CD4-positive, alpha-beta T cell treated with Interleukin-17A for 1 hour (primary cell): ENCODE measurements around the gene RASSF7.
"Not testable (repeated sequence)": the region's sequence is repeated elsewhere in the genome, so short reads cannot be mapped to it uniquely, and the experiment has no call there.

Source experiments
- DNase-seq: peaks from one replicate; pipeline ENCODE4 v3.0.0-alpha.2; 2020

RASSF7 gene, protein sequence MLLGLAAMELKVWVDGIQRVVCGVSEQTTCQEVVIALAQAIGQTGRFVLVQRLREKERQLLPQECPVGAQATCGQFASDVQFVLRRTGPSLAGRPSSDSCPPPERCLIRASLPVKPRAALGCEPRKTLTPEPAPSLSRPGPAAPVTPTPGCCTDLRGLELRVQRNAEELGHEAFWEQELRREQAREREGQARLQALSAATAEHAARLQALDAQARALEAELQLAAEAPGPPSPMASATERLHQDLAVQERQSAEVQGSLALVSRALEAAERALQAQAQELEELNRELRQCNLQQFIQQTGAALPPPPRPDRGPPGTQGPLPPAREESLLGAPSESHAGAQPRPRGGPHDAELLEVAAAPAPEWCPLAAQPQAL

DNA sequence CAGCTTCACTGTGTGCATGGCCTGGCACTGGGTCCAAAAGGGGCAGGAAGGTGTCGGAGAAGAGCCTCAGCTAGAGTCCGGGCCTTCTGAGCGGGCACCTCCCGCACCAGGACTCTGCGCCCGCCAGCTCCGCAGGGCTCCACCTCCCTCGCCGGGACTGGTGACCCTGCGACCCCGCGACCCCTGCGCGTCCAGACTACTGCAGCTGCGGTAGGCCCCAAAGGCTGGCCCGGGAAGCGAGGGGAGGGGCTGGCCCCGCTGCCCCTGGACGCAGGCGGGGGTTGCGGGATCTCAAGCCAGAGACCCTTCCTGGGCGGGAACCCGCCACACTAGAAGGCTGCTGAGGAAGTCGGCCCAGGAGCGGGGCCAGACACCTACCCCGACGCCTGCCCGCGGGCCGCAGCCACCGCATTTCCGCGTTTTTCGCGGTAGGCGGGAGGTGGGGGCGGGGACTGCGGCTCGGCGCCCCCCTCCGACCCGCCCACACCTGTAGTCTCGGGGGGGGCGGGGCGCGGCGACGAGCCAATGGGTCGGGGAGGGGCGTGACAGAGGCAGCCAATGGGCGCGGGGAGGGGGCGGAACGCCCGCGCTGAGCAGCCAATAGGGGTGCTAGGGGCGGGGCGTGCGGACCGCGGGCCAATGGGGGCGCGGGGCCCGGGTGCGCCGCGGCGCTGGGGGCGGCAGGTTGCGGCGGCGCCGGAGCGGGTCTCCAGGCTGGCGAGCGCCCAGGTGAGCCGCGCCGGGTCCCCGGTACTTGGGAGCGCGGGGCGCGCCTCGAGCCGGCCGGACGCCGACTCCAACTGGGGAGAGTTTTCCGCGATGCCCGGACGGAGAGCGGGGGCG is at the start of gene RASSF7, which contains the start of gene LMNTD2:
RASSF7 (plus strand) TSS at position 666 of the 843 bp plus-strand sequence. CDS start 799 bp downstream, outside the sequence.
LMNTD2 (minus strand) TSS at position 434 of the 843 bp plus-strand sequence; CDS start at position 412, 22 bp downstream.
- DNase-seq = peak; percentile 95

DNA sequence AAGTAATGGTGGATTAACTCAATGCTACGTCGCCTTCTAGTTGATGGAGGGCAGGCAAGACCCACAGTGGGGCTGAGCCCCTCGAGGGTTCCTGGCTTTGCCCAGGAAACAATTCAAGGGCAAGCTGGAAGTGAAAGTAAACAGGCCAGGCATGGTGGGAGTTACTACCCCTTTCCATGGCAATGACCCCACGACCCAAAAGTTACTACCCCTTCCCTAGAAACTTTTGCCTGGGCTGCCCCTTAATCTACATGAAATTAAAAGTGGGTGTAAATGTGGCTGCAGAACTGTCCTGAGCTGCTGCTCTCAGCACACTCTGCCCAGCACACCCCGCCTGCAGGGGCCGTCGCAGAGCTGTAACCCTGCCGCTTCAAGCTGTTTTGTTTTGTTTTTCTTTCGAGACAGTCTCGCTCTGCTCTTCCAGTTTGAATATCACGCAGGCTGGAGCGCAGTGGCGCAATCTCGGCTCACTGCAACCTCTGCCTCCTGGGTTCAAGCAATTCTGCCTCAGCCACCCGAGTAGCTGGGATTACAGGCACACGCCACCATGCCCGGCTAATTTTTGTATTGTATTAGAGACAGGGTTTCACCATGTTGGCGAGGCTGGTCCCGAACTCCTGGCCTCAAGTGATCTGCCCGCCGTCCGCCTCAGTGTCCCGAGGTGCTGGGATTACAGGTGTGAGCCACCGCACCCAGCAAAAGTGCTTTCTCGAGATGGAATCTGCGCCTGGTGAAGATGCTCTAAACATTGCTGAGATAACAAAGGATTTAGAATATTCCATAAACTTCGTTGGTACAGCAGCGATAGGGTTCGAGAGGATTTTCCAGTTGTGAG is 47.8 kb upstream of the RASSF7 start:
- no peak for DNase-seq

- DNase-seq = no peak
These were observed 46.2 kb upstream of the RASSF7 start for GRCh38 chr11:514606-515005.

- no peak for DNase-seq
These were observed 45.6 kb upstream of the RASSF7 start for GRCh38 chr11:515131-515530.

GRCh38 chr11:516400-516799 is 44.4 kb upstream of the RASSF7 start:
- no peak for DNase-seq

DNA sequence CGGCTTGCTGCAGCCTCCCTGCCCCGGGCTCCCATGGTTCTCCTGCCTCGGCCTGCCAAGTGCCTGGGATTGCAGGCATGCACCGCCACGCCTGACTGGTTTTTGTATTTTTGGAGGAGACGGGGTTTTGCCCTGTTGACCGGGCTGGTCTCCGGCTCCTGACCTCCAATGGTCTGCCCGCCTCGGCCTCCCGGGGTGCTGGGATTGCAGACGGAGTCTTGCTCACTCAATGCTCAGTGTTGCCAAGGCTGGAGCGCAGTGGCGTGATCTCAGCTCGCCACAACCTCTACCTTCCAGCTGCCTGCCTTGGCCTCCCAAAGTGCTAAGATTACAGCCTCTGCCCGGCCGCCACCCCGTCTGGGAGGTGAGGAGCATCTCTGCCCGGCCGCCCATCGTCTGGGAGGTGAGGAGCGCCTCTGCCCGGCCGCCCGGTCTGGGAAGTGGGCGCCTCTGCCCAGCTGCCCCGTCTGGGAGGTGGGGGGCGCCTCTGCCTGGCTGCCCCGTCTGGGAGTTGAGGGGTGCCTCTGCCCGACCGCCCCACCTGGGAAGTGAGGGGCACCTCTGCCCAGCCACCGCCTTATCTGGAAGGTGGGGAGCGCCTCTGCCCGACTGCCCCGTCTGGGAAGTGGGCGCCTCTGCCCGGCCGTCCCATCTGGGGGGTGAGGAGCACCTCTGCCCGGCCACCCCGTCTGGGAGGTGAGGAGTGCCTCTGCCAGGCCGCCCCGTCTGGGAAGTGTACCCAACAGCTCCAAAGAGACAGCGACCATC is 43.7 kb upstream of the RASSF7 start:
- DNase-seq = not testable (repeated sequence)

GRCh38 chr11:518463-519202 is 42.1 kb upstream of the RASSF7 start:
- DNase-seq = peak; percentile 91

DNA sequence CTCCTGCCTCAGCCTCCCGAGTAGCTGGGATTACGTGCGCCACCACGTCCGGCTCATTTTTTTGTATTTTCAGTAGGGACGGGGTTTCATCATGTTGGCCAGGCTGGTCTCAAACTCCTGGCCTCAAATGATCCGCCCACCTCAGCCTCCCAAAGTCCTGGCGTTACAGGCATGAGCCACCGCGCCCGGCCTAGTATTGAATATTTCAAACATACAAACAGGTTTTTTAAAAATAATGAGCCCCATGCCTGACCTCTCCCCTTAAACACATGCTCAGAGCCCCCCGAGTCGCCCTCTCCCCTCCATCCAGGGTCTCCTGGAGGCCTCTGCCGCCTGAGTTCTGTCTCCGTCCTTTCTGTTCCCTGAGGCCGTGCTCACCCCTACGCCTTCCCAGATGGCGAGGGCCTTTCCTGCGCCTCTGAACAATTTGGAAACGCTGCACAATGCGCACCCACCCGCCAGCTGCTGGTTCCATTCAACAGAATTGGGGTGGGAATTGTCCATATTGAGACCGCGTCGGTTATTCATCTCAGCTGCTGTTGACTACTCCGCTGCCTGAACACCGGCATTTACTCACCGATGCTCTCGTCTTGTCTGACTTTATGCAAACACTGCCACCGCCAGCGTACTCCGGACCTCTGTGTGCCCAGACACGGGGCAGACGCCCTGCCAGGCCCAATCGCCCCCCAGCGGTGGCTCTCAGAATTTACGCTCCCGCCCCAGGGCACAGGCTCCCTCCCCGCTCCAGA is 40.2 kb upstream of the RASSF7 start:
- no peak for DNase-seq

- no peak for DNase-seq
These were observed 39.5 kb upstream of the RASSF7 start for GRCh38 chr11:521177-521688.

DNA sequence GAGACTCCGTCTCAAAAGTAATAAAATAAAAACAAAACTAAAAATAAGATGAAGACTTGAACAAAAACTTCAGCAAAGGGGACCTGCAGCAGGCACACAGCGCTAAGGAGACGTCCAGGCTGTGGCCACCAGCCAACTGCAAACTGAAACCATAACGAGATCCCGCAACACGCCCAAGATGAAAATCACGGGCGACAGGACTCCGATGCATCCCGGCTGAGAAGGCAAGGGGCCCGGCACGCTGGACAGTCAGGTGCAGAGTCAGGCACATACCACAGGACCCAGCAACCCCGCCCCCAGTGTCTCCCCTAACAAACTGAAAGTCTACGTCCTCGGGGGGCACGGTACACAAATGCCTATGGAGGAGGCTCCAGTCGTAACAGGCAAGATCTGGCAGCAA is 34.6 kb upstream of the RASSF7 start:
- no peak for DNase-seq

DNA sequence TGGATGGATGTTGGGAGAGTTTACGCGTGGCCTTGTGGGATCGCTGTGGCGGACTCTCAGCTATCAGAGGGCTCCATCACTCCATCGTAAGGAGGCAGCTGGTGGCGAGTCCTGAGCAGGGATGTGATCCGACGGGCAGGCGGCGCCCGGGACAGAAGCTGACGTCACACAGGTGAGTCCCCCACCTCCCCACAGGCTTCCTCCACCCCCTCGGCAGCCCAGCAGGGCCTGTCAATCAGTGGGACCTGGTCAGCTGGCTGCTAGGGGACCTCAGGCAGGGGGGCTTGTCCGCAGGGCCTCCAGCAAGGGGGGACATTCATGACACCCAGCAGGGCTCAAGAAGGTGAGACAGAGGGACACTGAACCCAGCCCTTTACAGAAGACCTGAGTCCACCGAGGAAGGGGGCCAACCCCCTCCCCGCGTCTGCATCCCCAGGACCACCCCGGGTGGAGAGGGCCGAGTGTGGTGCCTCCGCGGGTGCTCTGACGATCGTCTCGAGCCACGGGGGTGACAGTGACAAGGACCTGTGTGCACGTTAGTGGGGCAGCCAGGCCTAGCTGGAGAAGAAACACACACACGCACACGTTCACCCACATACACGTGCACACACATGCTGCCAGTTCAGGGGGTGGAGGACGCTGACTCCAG is 32.5 kb upstream of the RASSF7 start:
- DNase-seq = no peak

DNA sequence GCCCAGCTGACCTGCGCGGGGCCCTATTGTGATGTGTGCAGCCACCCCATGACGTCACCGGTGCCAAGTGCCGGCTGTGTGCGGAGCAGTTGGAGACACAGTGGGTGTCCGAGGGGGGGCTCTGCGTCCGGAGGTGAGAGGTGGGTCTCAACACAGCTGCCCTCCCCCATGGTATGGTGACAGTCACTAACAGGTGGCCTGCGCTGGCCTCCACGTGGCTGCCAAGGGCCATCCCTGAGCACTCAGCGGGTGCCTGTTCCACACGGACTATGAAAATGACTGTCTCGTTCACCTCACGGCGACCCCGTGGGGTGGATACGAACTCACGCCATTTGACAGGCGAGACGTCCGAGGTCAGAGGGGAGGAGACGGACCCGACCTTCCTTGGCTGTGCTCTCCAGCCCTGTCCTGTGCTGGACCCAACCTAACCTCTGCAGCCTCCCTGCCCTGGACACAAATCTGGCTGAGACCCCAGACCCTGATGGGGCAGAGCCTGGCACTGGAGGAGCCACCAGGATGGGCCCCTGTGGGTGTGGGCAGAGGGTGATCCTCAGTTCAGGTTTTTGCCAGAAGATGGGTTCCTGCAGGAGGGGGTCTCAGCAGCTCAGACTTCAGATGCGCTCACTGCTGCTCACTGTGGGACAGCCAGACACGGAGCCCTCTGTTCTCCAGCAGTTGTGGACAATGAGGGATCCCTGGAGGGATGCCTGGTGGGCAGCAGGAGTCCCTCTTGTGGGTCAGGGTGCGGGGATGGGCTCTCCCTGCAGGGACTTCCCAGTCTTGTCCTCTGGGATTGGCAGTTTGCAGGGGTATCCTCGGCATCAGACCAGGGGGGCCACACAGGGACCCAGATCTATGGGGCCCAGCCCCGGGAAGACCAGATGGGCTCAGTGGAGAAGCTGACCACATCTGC is 31.7 kb upstream of the RASSF7 start:
- no peak for DNase-seq

DNA sequence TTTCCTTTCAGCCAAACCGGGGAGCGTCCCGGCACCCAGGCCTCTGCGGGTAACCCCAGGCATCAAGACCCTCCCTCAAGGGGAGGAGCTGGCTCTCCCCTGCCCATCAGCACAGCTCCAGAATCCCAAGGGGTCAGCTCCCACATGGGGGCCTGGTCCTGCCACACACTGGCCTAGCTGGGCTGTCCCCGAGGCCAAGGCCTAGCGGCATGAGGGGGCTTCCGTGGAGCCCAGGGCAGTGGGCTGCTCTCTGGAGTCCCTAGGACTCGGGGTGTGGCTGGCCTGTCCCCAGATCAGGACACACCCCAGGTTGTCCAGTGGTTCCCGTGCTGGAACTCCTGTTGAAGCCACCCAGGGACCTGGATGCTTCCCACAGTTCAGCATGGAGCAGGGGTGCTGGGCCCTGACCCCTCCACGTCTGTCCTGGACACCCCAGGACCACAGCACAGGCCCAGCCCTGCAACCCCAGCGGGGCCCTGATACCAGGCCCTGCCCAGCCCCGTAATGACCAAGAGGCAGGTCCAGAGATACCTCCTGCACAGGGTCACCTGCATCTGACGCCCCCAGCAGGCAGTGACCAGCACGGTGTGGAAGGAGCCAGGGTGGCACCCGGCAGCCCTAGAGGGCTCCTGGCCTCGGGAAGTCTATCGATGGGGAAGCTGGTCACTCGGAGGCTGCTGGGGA is 30.9 kb upstream of the RASSF7 start:
- no peak for DNase-seq

DNA sequence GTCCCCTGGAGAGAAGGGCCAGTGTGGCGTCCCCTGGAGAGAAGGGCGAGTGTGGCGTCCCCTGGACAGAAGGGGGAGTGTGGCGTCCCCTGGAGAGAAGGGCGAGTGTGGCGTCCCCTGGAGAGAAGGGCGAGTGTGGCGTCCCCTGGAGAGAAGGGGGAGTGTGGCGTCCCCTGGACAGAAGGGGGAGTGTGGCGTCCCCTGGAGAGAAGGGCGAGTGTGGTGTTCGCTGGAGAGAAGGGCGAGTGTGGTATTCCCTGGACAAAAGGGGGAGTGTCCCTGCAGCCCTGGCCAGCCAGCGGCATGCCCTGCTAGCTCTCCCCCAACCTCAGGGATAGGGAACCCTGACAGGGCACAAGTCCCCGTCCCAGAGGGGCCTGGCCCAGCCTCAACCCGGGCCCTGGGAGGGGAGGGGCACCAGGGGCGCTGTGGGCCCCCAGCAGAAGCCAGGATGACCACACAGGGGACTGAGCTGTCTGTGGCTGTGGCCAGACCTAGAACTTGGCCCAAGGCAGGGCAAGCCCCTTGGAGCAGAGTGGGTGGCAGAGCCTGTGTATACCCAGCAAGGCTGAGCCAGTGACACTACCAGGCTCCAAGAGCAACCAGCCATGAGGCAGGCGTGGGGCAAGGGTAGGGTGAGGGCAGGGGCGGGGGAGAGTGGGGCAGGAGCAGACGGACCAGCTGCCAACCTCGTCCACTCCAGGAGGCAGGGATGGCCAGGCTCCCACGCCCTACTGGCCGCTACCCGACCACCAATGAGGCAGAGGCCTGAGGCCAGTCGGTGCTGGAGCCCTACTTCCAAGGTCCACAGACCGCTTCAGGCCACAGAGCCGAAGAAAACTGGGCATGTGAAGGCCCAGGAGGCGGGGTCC is 29.6 kb upstream of the RASSF7 start:
- DNase-seq = no peak

- no peak for DNase-seq
These were observed 28.7 kb upstream of the RASSF7 start for GRCh38 chr11:531919-532526.

DNA sequence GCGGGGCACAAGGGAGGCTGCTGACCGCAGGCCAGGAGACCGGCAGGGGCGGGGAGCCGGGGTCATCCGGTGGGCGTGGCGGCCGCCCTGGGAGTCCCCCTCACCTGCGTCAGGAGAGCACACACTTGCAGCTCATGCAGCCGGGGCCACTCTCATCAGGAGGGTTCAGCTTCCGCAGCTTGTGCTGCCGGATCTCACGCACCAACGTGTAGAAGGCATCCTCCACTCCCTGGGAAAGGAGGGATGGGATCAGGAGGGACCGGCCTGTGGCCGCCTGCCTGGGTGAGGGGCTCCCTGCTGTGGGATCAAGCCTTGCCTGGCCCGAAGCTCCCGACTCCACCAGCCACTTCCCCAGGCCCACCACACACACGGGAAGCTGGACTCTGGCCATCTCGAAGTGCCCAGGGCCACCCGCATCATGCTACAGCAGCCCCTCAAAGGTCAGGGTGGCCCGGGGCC is 28.2 kb upstream of the RASSF7 start:
- no peak for DNase-seq
